HEK293 (cell line): ENCODE results near the gene SCYL3.

ENCODE experiments used
- WT1 ChIP-seq: fragments of 450-650 bp; formaldehyde crosslinking; IDR thresholded peaks from 2 replicates; pipeline ENCODE4 v1.5.1; 2016; ENCODE audit warnings: missing biosample characterization, missing genetic modification characterization
- ZNF223 ChIP-seq: fragments of 450-650 bp; formaldehyde crosslinking; IDR thresholded peaks from 2 replicates; pipeline ENCODE4 v1.5.1; 2016; ENCODE audit warnings: missing biosample characterization, missing genetic modification characterization
- ZNF274 ChIP-seq, 2 experiments: fragments of 200-500 bp in 1 of 2; fragments of 450-650 bp in 1 of 2; sonication (Bioruptor generic) in 1 of 2; formaldehyde crosslinking in 1 of 2; IDR thresholded peaks; 2 replicates each; pipeline versions ENCODE4 v1.5.1 to v1.6.1; 2014 to 2016; ENCODE audit warnings: borderline replicate concordance in 1 of 2, inconsistent platforms in 1 of 2, low read length in 1 of 2, missing biosample characterization in 1 of 2, missing genetic modification characterization in 1 of 2
- ZNF585B ChIP-seq: fragments of 450-650 bp; formaldehyde crosslinking; IDR thresholded peaks from 2 replicates; pipeline ENCODE4 v1.5.1; 2016; ENCODE audit warnings: missing biosample characterization, missing genetic modification characterization
- ZNF76 ChIP-seq: fragments of 450-650 bp; formaldehyde crosslinking; IDR thresholded peaks from 2 replicates; pipeline ENCODE4; 2016; ENCODE audit warnings: low read depth, missing biosample characterization, missing genetic modification characterization, borderline replicate concordance
- TF ChIP-seq, protein P1 (sequence below): fragments of 450-650 bp; formaldehyde crosslinking; IDR thresholded peaks from 2 replicates; pipeline ENCODE4 v1.5.1; 2016; ENCODE audit warnings: missing biosample characterization, missing genetic modification characterization

DNA sequence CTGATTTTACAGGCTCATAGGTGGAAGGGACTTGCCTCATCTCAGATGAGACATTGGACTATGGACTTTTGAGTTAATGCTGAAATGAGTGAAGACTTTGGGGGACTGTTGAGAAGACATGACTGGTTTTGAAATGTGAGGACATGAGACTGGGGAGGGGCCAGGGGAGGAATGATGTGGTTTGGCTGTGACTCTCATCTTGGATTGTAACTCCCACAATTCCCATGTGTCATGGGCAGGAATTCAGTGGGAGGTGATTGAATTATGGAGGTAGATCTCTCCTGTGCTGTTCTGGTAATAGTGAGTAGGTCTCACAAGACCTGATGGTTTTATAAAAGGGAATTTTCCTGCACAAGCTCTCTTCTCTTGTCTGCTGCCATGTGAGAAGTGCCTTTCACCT lies 20.8 kb downstream of the SCYL3 start:
- TF ChIP-seq, protein P1, sequence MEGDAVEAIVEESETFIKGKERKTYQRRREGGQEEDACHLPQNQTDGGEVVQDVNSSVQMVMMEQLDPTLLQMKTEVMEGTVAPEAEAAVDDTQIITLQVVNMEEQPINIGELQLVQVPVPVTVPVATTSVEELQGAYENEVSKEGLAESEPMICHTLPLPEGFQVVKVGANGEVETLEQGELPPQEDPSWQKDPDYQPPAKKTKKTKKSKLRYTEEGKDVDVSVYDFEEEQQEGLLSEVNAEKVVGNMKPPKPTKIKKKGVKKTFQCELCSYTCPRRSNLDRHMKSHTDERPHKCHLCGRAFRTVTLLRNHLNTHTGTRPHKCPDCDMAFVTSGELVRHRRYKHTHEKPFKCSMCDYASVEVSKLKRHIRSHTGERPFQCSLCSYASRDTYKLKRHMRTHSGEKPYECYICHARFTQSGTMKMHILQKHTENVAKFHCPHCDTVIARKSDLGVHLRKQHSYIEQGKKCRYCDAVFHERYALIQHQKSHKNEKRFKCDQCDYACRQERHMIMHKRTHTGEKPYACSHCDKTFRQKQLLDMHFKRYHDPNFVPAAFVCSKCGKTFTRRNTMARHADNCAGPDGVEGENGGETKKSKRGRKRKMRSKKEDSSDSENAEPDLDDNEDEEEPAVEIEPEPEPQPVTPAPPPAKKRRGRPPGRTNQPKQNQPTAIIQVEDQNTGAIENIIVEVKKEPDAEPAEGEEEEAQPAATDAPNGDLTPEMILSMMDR (tag by site-specific recombination) = no peak
- TF ChIP-seq ZNF223 (tag by site-specific recombination) (no peak), ZNF585B (no peak), WT1 (tag by site-specific recombination) (no peak), ZNF76 (tag by site-specific recombination) (no peak), ZNF274 (IDR thresholded peaks at IDR 0.05; ENCODE audit: low read length) (no peak), ZNF274 (tag by site-specific recombination; IDR thresholded peaks at IDR 0.05; ENCODE audit: borderline replicate concordance) (no peak)
